Mucosa of rectum (tissue), 2 donors: ENCODE measurements around the gene GPR37L1.
"Not testable (repeated sequence)": the region's sequence is repeated elsewhere in the genome, so short reads cannot be mapped to it uniquely, and the experiment has no call there.

Source experiments
- H3K27ac ChIP-seq, 2 donors: one replicate each; pipeline ENCODE4 v1.7.0; 2013; ENCODE audit warnings: inconsistent platforms in 2 of 2, low read depth in 2 of 2, low read length in 2 of 2
- H3K27me3 ChIP-seq, 2 donors: one replicate each; pipeline ENCODE4 v1.7.0; 2013; ENCODE audit warnings: low read length in 2 of 2; ENCODE audit not compliant: control insufficient read depth in 2 of 2, insufficient read depth in 2 of 2
- H3K36me3 ChIP-seq, 2 donors: one replicate each; pipeline ENCODE4 v1.7.0; 2013; ENCODE audit warnings: low read length in 2 of 2; ENCODE audit not compliant: control insufficient read depth in 2 of 2, insufficient read depth in 2 of 2
- H3K4me1 ChIP-seq, 2 donors: one replicate each; pipeline ENCODE4 v1.7.0; 2013; ENCODE audit warnings: low read length in 2 of 2, mild to moderate bottlenecking in 1 of 2; ENCODE audit not compliant: control insufficient read depth in 2 of 2, insufficient read depth in 2 of 2
- H3K4me3 ChIP-seq, 2 donors: one replicate each; pipeline ENCODE4 v1.7.0; 2013; ENCODE audit warnings: low read length in 2 of 2
- H3K9ac ChIP-seq, 2 donors: one replicate each; pipeline ENCODE4 v1.7.0; 2013; ENCODE audit warnings: low read length in 2 of 2, low read depth in 1 of 2, mild to moderate bottlenecking in 1 of 2
- H3K9me3 ChIP-seq, 2 donors: one replicate each; pipeline ENCODE4 v1.7.0; 2013; ENCODE audit warnings: low read length in 2 of 2; ENCODE audit not compliant: control insufficient read depth in 2 of 2
- donor health status: healthy.
- donor health status: Normal muscosa, but diverticular disease.

GPR37L1 gene

GRCh38 chr1:202167054-202167453, 44.3 kb downstream of the GPR37L1 start:
- H3K4me1 ChIP-seq, H3K27ac ChIP-seq, H3K27me3 ChIP-seq, H3K36me3 ChIP-seq, H3K4me3 ChIP-seq, H3K9me3 ChIP-seq, H3K9ac ChIP-seq: not testable (repeated sequence)

DNA sequence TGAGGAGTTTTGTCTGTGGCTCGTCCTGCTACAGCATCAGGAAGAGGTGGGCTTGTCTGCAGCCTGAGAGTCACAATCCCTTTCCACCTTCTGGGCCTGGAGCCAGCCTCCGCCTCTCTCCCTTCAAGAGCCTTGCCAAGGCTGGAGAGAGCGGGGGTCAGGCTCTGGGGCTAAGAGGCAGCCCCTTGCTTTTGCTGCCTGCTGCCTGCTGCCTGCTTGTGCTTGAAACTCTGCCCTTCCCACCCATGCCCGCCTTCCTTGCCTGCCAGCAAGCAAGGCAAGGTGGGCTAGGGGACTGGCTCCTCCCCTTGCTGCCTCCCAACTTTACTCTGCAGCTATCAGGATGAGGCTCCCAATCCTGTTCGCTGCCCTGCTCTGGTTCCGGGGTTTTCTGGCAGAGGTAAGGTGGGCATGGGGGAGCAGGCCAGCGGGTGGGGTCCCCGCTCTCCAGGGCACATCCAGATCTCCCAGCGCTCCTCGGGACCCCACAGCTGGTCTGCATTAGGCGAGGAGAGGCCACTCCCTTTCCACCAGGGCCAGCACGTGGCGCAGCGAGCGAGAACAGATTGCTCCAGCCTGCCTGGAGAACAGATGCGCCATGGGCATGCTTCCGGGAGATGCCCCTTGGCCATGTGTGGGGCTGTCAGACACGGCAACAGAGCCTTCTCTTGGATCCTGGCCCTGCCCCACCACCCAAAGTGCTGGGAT, 45.1 kb downstream of the GPR37L1 start:
- peaks cover 0 to 4% of the 10 kb centered on the region in 2 donors for H3K4me1 ChIP-seq
- H3K4me3 ChIP-seq: no peak overlapping the region
- H3K27me3 ChIP-seq: no peaks in the 10 kb centered on the region
- no peaks in the 10 kb centered on the region for H3K36me3 ChIP-seq
- H3K9me3 ChIP-seq: no peaks in the 10 kb centered on the region
- H3K27ac ChIP-seq: no peak overlapping the region
- no peak overlapping the region for H3K9ac ChIP-seq

DNA sequence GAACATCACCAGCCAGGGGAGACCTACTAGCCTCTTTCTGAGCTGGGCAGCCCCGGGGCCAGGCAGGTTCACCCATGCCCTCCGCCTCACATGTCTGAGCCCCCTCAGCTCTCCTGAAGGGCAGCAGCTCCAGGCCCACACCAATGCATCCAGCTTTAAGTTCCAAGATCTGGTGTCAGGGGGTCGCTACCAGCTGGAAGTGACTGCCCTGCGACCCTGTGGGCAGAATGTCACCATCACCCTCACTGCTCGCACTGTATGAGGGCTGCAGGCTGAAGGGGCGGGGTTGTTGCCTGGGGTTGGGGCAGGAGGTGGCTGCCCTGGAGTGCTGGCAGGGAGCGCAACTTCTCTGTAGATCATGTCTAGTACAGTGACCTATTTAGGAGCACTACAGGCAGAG, 46.1 kb downstream of the GPR37L1 start:
- Histone ChIP-seq H3K27me3 (no peaks in the 10 kb centered on the region), H3K9me3 (no peaks in the 10 kb centered on the region), H3K4me1 (no peaks in the 10 kb centered on the region)

DNA sequence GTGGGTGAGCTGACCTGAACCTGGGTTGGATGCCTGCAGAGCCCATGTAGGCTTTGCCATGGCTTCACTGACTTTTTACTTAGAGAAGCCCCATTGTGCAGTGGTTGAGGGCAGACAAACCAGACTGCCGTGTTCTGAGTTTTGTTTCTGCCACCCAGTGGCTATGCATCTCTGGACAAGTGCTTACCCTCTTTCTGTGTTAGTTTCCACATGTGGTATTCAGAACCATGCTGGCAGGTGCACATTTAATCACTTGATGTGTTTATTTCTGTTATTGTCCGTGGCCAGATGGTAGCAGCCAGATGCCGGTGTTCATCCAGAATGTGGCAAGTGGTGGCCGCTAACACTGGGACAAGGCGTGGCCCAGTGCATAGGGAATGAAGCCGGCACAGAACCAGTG, 48.0 kb downstream of the GPR37L1 start:
- Histone ChIP-seq H3K4me3 (no peak overlapping the region), H3K9me3 (no peaks in the 10 kb centered on the region), H3K9ac (no peak overlapping the region), H3K36me3 (no peaks in the 10 kb centered on the region), H3K27me3 (no peaks in the 10 kb centered on the region), H3K4me1 (no peaks in the 10 kb centered on the region), H3K27ac (no peak overlapping the region)

More for the DNA sequence above, 46.1 kb downstream of the GPR37L1 start:
- no peak overlapping the region for H3K9ac ChIP-seq
- H3K27ac ChIP-seq: no peak overlapping the region
- H3K4me3 ChIP-seq: no peak overlapping the region
- no peaks in the 10 kb centered on the region for H3K36me3 ChIP-seq

DNA sequence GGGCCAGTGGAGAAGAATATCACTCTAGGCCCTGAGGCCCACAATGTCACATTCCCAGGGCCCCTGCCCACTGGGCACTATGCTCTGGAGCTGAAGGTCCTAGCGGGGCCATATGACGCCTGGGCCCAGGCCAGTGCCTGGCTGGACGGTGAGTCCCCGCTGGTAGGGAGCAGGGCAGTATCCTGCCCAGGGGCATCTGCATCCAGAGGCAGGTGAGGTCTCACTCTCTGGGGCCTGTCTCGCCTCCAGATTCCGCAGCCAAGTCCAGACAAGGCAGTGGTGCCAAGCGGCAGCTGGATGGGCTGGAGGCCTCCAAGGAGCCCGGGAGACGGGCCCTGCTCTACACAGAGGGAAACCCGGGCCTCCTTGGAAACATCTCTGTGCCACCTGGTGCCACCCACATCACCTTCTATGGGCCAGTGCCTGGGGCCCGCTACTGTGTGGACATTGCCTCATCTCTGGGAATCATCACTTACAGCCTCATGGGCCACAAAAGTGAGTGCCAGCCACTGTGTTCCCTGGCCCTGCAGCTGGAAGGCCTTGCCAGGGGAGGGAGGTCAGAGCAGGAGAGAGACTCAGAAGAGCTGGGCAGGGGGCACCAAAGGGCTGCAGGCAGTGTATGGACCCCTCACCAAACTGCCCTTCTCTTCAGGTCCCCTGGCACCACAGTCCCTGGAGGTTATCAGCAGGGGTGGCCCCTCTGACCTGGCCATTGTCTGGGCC, 48.7 kb downstream of the GPR37L1 start:
- Histone ChIP-seq H3K27ac (no peak overlapping the region), H3K27me3 (no peaks in the 10 kb centered on the region), H3K4me1 (no peaks in the 10 kb centered on the region), H3K4me3 (no peak overlapping the region), H3K36me3 (no peaks in the 10 kb centered on the region), H3K9ac (no peak overlapping the region), H3K9me3 (no peaks in the 10 kb centered on the region)

DNA sequence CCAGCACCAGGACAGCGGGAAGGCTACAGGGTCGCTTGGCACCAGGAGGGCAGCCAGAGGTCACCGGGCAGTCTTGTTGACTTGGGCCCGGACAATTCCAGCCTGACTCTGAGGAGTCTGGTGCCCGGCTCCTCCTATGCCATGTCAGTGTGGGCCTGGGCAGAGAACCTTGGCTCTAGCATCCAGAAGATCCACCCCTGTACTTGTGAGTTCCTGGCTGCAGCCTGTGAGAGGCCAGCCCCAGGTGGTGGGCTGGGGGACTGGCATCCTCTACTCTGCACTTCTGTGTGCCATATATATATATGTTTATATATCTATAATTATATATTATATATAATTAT, 49.3 kb downstream of the GPR37L1 start:
- no peak overlapping the region for H3K9ac ChIP-seq
- no peak overlapping the region for H3K4me3 ChIP-seq
- H3K9me3 ChIP-seq: no peaks in the 10 kb centered on the region
- no peaks in the 10 kb centered on the region for H3K4me1 ChIP-seq
- H3K27me3 ChIP-seq: no peaks in the 10 kb centered on the region
- H3K27ac ChIP-seq: no peak overlapping the region
- H3K36me3 ChIP-seq: no peaks in the 10 kb centered on the region

DNA sequence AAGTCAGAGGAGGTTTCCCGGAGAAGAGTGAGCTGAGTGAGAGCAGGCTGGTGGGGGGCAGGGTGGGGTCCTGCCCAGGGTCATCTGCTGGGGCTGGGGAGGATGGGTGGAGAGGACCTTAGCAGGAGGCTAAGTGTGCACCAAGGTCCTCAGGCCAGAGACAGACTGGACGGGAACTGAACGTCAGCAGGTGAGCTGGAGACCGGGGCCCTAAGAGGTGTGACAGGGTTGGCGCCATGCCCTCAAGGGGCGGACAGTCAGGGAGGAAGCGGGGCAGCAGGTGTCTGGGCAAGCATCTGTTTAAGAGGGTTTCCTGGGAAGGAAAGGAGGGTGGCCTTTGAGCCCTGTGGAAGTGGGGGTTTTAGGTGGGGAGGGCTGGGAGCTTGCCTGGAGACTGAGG, 51.3 kb downstream of the GPR37L1 start:
- H3K9ac ChIP-seq: no peak overlapping the region
- H3K4me1 ChIP-seq: no peaks in the 10 kb centered on the region
- no peaks in the 10 kb centered on the region for H3K9me3 ChIP-seq
- H3K27me3 ChIP-seq: no peaks in the 10 kb centered on the region
- H3K4me3 ChIP-seq: no peak overlapping the region
- H3K27ac ChIP-seq: no peak overlapping the region
- no peaks in the 10 kb centered on the region for H3K36me3 ChIP-seq

GRCh38 chr1:202176949-202177927, 54.5 kb downstream of the GPR37L1 start:
- Histone ChIP-seq H3K9ac (no peak overlapping the region), H3K4me1 (no peaks in the 10 kb centered on the region)

DNA sequence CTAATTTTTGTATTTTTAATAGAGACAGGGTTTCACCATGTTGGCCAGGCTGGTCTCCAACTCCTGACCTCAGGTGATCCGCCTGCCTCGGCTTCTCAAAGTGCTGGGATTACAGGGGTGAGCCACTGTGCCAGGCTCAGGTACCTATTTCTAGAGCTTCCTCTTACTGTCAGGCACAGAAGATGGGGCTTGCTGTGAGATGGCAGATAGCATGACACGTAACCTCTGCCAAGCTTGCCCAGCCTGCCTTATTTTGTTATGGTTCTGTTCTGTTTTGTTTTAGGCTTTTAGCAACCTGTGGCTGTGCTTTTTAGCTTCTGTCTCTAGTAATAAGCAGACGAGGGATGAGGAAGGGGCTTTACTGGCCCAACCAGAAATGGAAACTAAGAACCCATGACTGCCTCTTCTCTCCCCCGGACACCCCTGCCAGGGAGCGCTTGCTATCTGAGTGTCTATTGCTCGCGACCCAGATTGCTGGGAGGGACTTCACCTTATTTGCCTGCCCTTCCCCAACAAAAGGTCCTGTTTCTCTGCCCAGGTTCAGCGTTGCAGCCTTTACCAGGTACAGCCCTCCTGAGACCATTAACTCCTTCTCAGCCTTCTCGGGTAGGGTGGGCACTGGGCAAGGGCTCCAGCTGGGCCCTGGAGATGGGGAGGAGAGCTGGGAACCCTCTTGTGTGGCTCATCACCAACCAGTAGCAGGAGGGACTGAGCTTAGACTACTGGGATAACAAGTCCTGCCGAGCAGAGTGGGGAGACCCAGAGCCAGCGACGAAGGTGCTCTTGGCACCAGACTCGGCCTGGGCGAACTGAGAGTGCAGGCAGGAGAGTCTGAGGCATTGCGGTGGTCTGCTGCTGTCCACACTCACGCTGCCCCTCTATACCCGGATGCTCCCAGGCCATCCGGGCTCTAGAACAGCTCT, 57.4 kb downstream of the GPR37L1 start:
- Histone ChIP-seq H3K9me3 (no peaks in the 10 kb centered on the region), H3K4me3 (no peak overlapping the region), H3K27me3 (no peaks in the 10 kb centered on the region), H3K4me1 (peaks cover 0 to 3% of the 10 kb centered on the region in 2 donors), H3K27ac (no peak overlapping the region), H3K9ac (no peak overlapping the region), H3K36me3 (no peaks in the 10 kb centered on the region)

More at GRCh38 chr1:202176949-202177927, 54.5 kb downstream of the GPR37L1 start:
- Histone ChIP-seq H3K36me3 (no peaks in the 10 kb centered on the region), H3K27ac (no peak overlapping the region), H3K4me3 (no peak overlapping the region), H3K9me3 (no peaks in the 10 kb centered on the region), H3K27me3 (no peaks in the 10 kb centered on the region)
